ENCODE data around the gene WASF2. TPM values are rescaled to one million over a fixed set of nuclear protein-coding genes. Genes with fewer than 3 reads are reported as not detected.

The WASF2 gene
- total and polyA plus RNA-seq, 2 of the 8 experiments (the other 6 are each of a cell fraction or from before 2014, with no cell fraction given): 32.1 to 86.6 TPM

GRCh38 chr1:27487966-27488884 is 1.7 kb downstream of the WASF2 start (continued):
- TF ChIP-seq CBX8 (IDR thresholded peaks at IDR 0.05; ENCODE audit: borderline replicate concordance, low read depth, low read length) (no peak), CHD1 (IDR thresholded peaks at IDR 0.05; ENCODE audit: low read depth, low read length) (no peak), HDAC6 (IDR thresholded peaks at IDR 0.05; ENCODE audit: low read depth, low read length) (no peak), SRF (IDR thresholded peaks at IDR 0.05; ENCODE audit: low read depth, low read length) (no peak)

All from H1 (cell line).